Right lobe of liver (tissue), 6 donors: Measurements from ENCODE around the gene SCUBE1. TPM values are rescaled to one million over a fixed set of nuclear protein-coding genes. Genes with fewer than 3 reads are reported as not detected.

ENCODE experiments used
- ATAC-seq, 4 donors: fragments of 200-7000 bp; cut with Tn5 transposase; one replicate each; pipeline ENCODE4 v1.9.1; 2020; ENCODE audit warnings: mild to moderate bottlenecking in 4 of 4, moderate library complexity in 4 of 4
- DNase-seq, 3 donors: peaks; one replicate each; pipeline ENCODE4 v3.0.0-alpha.2; 2020
- H3K27ac ChIP-seq, 3 donors: fragments of 200-600 bp; one replicate each; pipeline ENCODE4 v1.8.0; 2022
- H3K27me3 ChIP-seq, 2 donors: fragments of 200-600 bp; one replicate each; pipeline ENCODE4 v1.8.0; 2022
- H3K36me3 ChIP-seq, 4 donors: fragments of 200-600 bp; sonication (generic) in 1 of 4; one replicate each; pipeline versions ENCODE4 v1.5.1 to v1.8.0; 2017 to 2022; ENCODE audit warnings: control low read depth in 1 of 4
- H3K4me1 ChIP-seq, 4 donors: fragments of 200-600 bp; sonication (generic) in 1 of 4; one replicate each; pipeline versions ENCODE4 v1.5.1 to v1.8.0; 2017 to 2022; ENCODE audit warnings: control low read depth in 1 of 4
- H3K4me3 ChIP-seq, 3 donors: fragments of 200-600 bp; one replicate each; pipeline ENCODE4 v1.8.0; 2022
- H3K9me3 ChIP-seq, 4 donors: fragments of 200-600 bp; sonication (generic) in 1 of 4; one replicate each; pipeline versions ENCODE4 v1.5.1 to v1.8.0; 2017 to 2022; ENCODE audit warnings: control low read depth in 1 of 4
- POLR2A ChIP-seq: fragments of 450-650 bp; IDR thresholded peaks from one replicate; pipeline ENCODE4 v1.6.1; 2017; ENCODE audit warnings: antibody characterized with exemption, mild to moderate bottlenecking
- WGBS: methylation state at CpG from one replicate; pipeline ENCODE4 v1.1.6; 2018; ENCODE audit warnings: low coverage, low lambda C conversion rate; ENCODE audit not compliant: insufficient coverage; ENCODE audit errors: missing lambda C conversion rate; 5-methylcytosine and 5-hydroxymethylcytosine counted together
- intact Hi-C, 2 donors: fragments of 100-400 bp; cut with DNase I; formaldehyde crosslinking; loops; one replicate each; pipeline versions ENCODE4 v1.11.2 to v1.14.1; 2022
- total RNA-seq, 6 experiments: library from RNA; depleted of rRNA in 2 of 6; stranded (reverse); fragments of >200 nt in 2 of 6; fragmentation: NEBNext Ultra II Directional in 3 of 6; extraction: Animal tissue kit (Norgen Biotek cat#: 25700) in 3 of 6; gene quantifications; one replicate each; pipeline versions ENCODE4 v1.1.0 to v1.2.4, GENCODE V29; 2016 to 2023
- TF ChIP-seq, protein P1 (sequence below), 4 donors: fragments of 200-600 bp in 3 of 4; fragments of 450-650 bp in 1 of 4; IDR thresholded peaks; one replicate each; pipeline versions ENCODE4 v1.5.1 to v1.8.0; 2016 to 2022; ENCODE audit warnings: antibody characterized with exemption in 4 of 4, mild to moderate bottlenecking in 2 of 4
- donor health status: DM: no; HTN: yes; CAD: no.
- donor health status: DM: no; HTN: no; CAD: no.
- donor health status: DM: no; HTN: no; CAD: no.
- donor health status: DM: no; HTN: yes; CAD: no.
- donor health status: DM: no; HTN: yes; CAD: no.

Gene SCUBE1
- total RNA-seq, 6 experiments from 2014 or later, result 0.73 to 11.7 (median 2.7) TPM

DNA sequence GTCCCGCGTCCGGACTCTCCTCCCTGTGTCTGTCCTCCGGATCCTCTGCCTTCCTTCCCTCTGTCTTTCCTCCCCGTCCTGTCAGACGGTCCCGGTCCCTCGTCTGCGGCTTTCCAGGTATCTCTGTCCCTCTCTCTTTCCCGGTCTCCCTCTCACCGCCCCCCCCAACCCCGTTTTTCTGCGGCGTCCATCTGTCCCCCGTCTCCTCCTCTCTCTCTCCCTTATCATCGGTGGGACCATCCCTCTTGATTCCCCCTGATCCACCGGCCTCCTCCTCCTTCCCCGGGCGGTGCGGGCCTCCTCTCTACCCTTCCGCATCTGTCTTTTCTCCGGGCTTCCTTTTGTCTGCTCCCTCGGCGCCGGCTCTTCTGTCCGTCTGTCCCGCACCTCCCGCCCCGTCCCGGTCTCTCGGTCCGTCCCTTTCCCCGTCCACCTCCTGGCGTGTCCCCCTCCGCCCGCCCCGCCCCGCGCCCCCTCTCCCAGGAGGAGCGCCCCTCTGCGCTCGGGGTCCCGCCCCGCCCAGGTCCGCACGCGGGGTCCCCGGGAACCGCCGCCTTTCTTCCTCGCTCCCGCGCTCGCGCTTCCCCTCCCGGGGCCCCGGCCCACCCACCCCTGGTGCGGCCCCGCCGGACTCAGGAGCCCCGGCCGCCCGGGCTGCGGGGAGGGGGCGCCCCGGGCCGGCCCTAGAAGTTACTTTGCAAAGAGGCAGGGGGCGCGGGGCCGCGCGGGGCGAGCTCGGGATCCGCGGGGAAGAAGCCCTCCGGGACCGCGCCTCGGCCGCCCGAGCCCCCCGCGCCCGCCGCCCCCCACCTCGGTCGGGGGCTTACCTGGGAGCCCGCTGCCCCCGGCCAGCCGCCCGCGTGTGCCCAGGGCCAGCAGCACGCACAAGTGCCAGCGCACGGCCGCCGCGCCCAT, 568 bp downstream of the SCUBE1 start:
- H3K27ac ChIP-seq, result no peak overlapping the region
- no peak for ATAC-seq
- no peak for DNase-seq
- peaks cover 0 to 24% (median 10%) of the 10 kb centered on the region in 4 donors for H3K4me1 ChIP-seq
- WGBS, result 2% methylated on average over 37 of the region's 99 CpGs
- H3K9me3 ChIP-seq, result no peaks in the 10 kb centered on the region
- no peaks in the 10 kb centered on the region for H3K36me3 ChIP-seq
- TF ChIP-seq, protein P1, sequence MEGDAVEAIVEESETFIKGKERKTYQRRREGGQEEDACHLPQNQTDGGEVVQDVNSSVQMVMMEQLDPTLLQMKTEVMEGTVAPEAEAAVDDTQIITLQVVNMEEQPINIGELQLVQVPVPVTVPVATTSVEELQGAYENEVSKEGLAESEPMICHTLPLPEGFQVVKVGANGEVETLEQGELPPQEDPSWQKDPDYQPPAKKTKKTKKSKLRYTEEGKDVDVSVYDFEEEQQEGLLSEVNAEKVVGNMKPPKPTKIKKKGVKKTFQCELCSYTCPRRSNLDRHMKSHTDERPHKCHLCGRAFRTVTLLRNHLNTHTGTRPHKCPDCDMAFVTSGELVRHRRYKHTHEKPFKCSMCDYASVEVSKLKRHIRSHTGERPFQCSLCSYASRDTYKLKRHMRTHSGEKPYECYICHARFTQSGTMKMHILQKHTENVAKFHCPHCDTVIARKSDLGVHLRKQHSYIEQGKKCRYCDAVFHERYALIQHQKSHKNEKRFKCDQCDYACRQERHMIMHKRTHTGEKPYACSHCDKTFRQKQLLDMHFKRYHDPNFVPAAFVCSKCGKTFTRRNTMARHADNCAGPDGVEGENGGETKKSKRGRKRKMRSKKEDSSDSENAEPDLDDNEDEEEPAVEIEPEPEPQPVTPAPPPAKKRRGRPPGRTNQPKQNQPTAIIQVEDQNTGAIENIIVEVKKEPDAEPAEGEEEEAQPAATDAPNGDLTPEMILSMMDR (IDR thresholded peaks at IDR 0.05), result no peak
- TF ChIP-seq POLR2A, result no peak
- H3K4me3 ChIP-seq, result no peak overlapping the region
- intact Hi-C loops, result loop anchor here (5.0 to 10.0 kb wide), 2 partner anchors 68 to 110 kb away; no protein-coding TSS in a partner anchor
- H3K27me3 ChIP-seq, result no peaks in the 10 kb centered on the region

DNA sequence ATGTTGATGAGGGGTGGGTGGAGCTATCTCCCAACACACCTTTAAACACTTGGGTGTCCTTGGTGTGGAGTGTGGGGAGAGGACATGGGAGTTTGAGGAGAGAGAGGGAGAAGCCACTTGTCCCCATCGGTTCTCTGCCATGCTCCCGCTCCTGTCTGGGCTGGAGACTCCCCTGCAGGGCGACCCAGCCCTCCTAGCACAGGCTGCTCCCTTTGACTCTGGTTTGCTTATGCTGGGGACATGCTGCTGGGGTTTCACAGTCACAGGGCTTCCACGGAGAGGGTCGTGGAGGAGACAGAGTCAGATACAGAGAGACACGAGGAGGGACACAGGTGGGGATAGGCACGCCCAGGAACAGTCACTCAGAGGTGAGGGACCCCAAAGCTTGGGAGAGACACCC, 1.6 kb downstream of the SCUBE1 start:
- intact Hi-C loops, result loop anchor here (5.0 to 10.0 kb wide), 2 partner anchors 67 to 109 kb away; no protein-coding TSS in a partner anchor
- Histone ChIP-seq H3K9me3 (no peaks in the 10 kb centered on the region), H3K27ac (no peak overlapping the region), H3K27me3 (no peaks in the 10 kb centered on the region), H3K36me3 (no peaks in the 10 kb centered on the region), H3K4me1 (peaks cover 0 to 19% (median 6%) of the 10 kb centered on the region in 4 donors), H3K4me3 (no peak overlapping the region)
- no peak for ATAC-seq
- DNase-seq, result no peak
- TF ChIP-seq POLR2A, result no peak
- TF ChIP-seq, protein P1 (IDR thresholded peaks at IDR 0.05), result no peak
- WGBS, result 54% methylated on average over 6 of the region's 7 CpGs

DNA sequence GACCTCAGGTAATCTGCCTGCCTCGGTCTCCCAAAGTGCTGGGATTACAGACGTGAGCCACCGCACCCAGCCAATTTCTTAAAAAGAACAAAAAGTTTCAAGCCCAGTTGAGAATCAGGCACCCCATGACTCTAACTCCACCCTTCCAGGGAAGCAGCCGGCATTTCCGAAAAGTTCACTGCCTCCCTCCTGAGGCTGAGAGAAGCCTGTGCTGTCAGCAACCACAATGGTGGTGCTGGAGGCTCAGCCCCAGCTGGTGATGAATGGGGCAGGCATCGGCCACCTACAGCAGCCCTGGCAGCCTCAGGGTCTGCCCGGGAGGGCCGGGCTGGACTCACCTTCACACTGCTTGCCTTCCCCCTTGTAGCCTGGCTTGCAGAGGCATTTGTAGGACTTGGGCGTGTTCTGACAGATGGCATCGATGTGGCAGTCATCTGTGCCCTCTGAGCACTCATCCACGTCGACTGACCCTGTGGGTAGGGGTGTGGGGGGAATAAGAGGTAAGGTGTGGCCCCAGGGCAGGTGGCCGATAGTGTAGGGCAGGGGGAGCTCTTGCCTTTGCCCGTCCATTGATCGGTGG, 4.3 kb downstream of the SCUBE1 start:
- H3K27ac ChIP-seq, result no peak overlapping the region
- no peak overlapping the region for H3K4me3 ChIP-seq
- intact Hi-C loops, result no loop called here
- H3K27me3 ChIP-seq, result no peaks in the 10 kb centered on the region
- TF ChIP-seq, protein P1 (IDR thresholded peaks at IDR 0.05), result no peak
- no peaks in the 10 kb centered on the region for H3K36me3 ChIP-seq
- no peak for DNase-seq
- WGBS, result 78% methylated on average over 12 of the region's 15 CpGs
- no peak for ATAC-seq
- peaks cover 0 to 4% (median 0%) of the 10 kb centered on the region in 4 donors for H3K4me1 ChIP-seq
- H3K9me3 ChIP-seq, result no peaks in the 10 kb centered on the region

DNA sequence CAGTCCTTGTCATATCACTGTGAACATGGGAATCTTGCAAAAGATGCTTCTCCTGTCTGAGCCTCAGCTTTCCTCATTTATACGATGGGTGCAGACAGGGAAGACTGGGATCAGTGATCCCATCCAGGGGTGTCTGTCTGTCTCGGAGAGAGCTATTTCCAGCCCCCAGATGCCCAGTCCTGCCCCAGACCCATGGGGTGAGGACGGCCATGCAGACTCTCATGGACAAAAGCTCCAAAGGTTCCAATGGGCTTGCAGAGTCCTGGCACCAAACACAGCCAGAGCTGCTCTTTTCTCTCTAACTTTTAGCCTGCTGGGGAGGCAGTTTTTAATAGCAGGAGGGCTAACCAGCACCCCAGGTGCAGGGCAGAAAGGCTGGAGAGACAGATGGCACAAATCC, 5.2 kb downstream of the SCUBE1 start:
- no peak for TF ChIP-seq POLR2A
- TF ChIP-seq, protein P1 (IDR thresholded peaks at IDR 0.05), result no peak
- Histone ChIP-seq H3K27me3 (no peaks in the 10 kb centered on the region), H3K4me3 (no peak overlapping the region), H3K36me3 (no peaks in the 10 kb centered on the region), H3K27ac (no peak overlapping the region), H3K4me1 (no peaks in the 10 kb centered on the region), H3K9me3 (no peaks in the 10 kb centered on the region)
- ATAC-seq (no peak), DNase-seq (no peak)
- WGBS, result 86% methylated on average over 1 of the region's 3 CpGs
- intact Hi-C loops, result no loop called here
